Measurements from ENCODE around the gene TMEM132C.

Gene TMEM132C

DNA sequence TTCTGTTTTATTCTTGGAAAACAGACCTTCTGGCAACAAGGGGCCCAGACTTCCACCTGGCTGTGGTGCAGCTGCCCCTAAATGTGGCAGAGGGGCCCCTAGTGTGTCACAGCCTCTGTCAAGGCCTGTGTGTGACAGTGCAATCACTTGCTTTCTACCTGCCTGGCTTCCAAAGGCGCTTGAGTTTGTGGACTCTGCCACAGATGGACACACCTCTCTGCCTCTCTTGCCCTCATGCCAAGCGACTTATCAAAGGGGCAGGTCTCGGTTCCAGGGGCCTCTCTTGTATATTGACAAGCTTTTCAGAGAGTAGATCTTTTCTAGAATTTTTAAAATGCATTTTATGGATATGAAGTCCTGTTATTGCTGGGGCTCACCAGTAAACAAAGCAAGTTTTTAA, 339.6 kb downstream of the TMEM132C start:
- POLR2A ChIA-PET = no interaction called here

GRCh38 chr12:128606970-128607369, 340.0 kb downstream of the TMEM132C start:
- ChIA-PET CTCF (no interaction called here), POLR2A (no interaction called here)
- no peak for DNase-seq (ENCODE audit: extremely low spot score)
- TF ChIP-seq FOXM1 (IDR thresholded peaks at IDR 0.05; ENCODE audit: borderline replicate concordance) = no peak
- no peak for TF ChIP-seq ARNT (IDR thresholded peaks at IDR 0.05)
- no peak for TF ChIP-seq BHLHE40 (IDR thresholded peaks at IDR 0.05; ENCODE audit: borderline replicate concordance)
- TF ChIP-seq FOXA1 (IDR thresholded peaks at IDR 0.05) = no peak
- no peak for TF ChIP-seq SUZ12 (IDR thresholded peaks at IDR 0.05)
- no peak for TF ChIP-seq LEF1 (IDR thresholded peaks at IDR 0.05; ENCODE audit: borderline replicate concordance)
- TF ChIP-seq, protein P1, sequence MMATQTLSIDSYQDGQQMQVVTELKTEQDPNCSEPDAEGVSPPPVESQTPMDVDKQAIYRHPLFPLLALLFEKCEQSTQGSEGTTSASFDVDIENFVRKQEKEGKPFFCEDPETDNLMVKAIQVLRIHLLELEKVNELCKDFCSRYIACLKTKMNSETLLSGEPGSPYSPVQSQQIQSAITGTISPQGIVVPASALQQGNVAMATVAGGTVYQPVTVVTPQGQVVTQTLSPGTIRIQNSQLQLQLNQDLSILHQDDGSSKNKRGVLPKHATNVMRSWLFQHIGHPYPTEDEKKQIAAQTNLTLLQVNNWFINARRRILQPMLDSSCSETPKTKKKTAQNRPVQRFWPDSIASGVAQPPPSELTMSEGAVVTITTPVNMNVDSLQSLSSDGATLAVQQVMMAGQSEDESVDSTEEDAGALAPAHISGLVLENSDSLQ (IDR thresholded peaks at IDR 0.05) = no peak
- no peak for TF ChIP-seq L3MBTL2 (conservative IDR thresholded peaks at IDR 0.05)
- TF ChIP-seq CTBP1 (IDR thresholded peaks at IDR 0.05; ENCODE audit: borderline replicate concordance) = no peak
- no peak for TF ChIP-seq HDGF (IDR thresholded peaks at IDR 0.05; ENCODE audit: borderline replicate concordance)
- TF ChIP-seq NFRKB (IDR thresholded peaks at IDR 0.05) = no peak
- no peak for TF ChIP-seq TARDBP (IDR thresholded peaks at IDR 0.05)
- TF ChIP-seq SP1 (IDR thresholded peaks at IDR 0.05) = no peak
- TF ChIP-seq ZNF384 (IDR thresholded peaks at IDR 0.05) = no peak
- TF ChIP-seq FOXK2 (IDR thresholded peaks at IDR 0.05) = no peak

More for the DNA sequence above, 339.6 kb downstream of the TMEM132C start:
- CTCF ChIA-PET = no interaction called here
- DNase-seq (ENCODE audit: extremely low spot score) = no peak
- TF ChIP-seq HDGF (IDR thresholded peaks at IDR 0.05; ENCODE audit: borderline replicate concordance) (no peak), ARNT (IDR thresholded peaks at IDR 0.05) (no peak), FOXM1 (IDR thresholded peaks at IDR 0.05; ENCODE audit: borderline replicate concordance) (no peak), NFRKB (IDR thresholded peaks at IDR 0.05) (no peak), SP1 (IDR thresholded peaks at IDR 0.05) (no peak)

DNA sequence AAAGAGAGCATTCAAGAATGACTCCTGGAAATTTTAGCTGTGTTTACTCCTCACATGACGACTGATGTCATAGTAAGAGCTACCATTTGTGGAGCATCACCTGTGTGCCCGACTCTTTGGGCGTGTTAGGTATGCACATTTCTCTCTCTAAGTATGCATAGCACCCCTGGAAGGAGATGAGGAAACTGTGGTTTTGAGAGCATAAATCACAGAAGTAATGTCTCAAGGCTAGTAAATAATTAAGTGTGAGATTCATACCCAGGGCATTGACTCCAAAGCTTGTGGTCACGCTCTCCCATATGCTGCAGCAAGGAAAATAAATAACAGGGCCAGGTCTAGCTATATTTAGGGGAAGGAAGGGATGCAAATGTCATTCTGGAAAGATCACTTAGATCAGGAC, 340.7 kb downstream of the TMEM132C start:
- TF ChIP-seq CTBP1 (IDR thresholded peaks at IDR 0.05; ENCODE audit: borderline replicate concordance) (no peak), SUZ12 (IDR thresholded peaks at IDR 0.05) (no peak), SP1 (IDR thresholded peaks at IDR 0.05) (no peak), FOXA1 (IDR thresholded peaks at IDR 0.05) (no peak), ZNF384 (IDR thresholded peaks at IDR 0.05) (no peak), NFRKB (IDR thresholded peaks at IDR 0.05) (no peak), ARNT (IDR thresholded peaks at IDR 0.05) (no peak)
- TF ChIP-seq, protein P1 (IDR thresholded peaks at IDR 0.05) = no peak
- POLR2A ChIA-PET = no interaction called here
- DNase-seq (ENCODE audit: extremely low spot score) = no peak
- CTCF ChIA-PET = no interaction called here

- ChIA-PET POLR2A (no interaction called here), CTCF (no interaction called here)
- no peak for DNase-seq (ENCODE audit: extremely low spot score)
- TF ChIP-seq, protein P1 (IDR thresholded peaks at IDR 0.05) = no peak
- TF ChIP-seq HDGF (IDR thresholded peaks at IDR 0.05; ENCODE audit: borderline replicate concordance) (no peak), CTBP1 (IDR thresholded peaks at IDR 0.05; ENCODE audit: borderline replicate concordance) (no peak), NFRKB (IDR thresholded peaks at IDR 0.05) (no peak), ARNT (IDR thresholded peaks at IDR 0.05) (no peak), TARDBP (IDR thresholded peaks at IDR 0.05) (no peak), SP1 (IDR thresholded peaks at IDR 0.05) (no peak), L3MBTL2 (conservative IDR thresholded peaks at IDR 0.05) (no peak), ELF4 (IDR thresholded peaks at IDR 0.05) (no peak), LEF1 (IDR thresholded peaks at IDR 0.05; ENCODE audit: borderline replicate concordance) (no peak), SUZ12 (IDR thresholded peaks at IDR 0.05) (no peak), FOXA1 (IDR thresholded peaks at IDR 0.05) (no peak), FOXK2 (IDR thresholded peaks at IDR 0.05) (no peak), BHLHE40 (IDR thresholded peaks at IDR 0.05; ENCODE audit: borderline replicate concordance) (no peak), ZNF384 (IDR thresholded peaks at IDR 0.05) (no peak), FOXM1 (IDR thresholded peaks at IDR 0.05; ENCODE audit: borderline replicate concordance) (no peak)
These were observed 342.9 kb downstream of the TMEM132C start for GRCh38 chr12:128609861-128610260.

DNA sequence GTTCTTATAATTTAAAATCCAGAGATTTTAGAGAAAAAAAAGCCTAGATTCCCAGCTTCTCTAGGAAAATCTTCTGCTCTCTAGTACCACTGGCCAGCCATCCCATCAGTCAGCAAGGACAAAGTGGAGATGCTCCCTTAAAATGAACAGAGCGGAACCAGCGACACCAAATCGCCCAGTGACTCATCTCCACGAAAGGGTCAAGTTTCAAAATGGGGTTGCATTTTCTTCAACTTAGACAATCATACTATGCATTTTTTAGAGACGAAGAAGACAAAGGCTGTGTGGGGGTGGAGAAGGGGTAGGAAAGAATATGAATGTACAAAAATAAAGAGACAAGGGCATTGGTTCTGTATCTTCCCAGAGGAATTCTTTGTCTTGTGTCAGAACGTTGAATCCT, 344.8 kb downstream of the TMEM132C start:
- CTCF ChIA-PET = no interaction called here
- no peak for DNase-seq (ENCODE audit: extremely low spot score)
- POLR2A ChIA-PET = no interaction called here
- TF ChIP-seq SUZ12 (IDR thresholded peaks at IDR 0.05) = no peak
- no peak for TF ChIP-seq SP1 (IDR thresholded peaks at IDR 0.05)
- TF ChIP-seq FOXM1 (IDR thresholded peaks at IDR 0.05; ENCODE audit: borderline replicate concordance) = no peak
- no peak for TF ChIP-seq ELF4 (IDR thresholded peaks at IDR 0.05)
- no peak for TF ChIP-seq HDGF (IDR thresholded peaks at IDR 0.05; ENCODE audit: borderline replicate concordance)
- no peak for TF ChIP-seq CTBP1 (IDR thresholded peaks at IDR 0.05; ENCODE audit: borderline replicate concordance)
- TF ChIP-seq BHLHE40 (IDR thresholded peaks at IDR 0.05; ENCODE audit: borderline replicate concordance) = no peak
- TF ChIP-seq, protein P1 (IDR thresholded peaks at IDR 0.05) = no peak
- no peak for TF ChIP-seq FOXA1 (IDR thresholded peaks at IDR 0.05)
- TF ChIP-seq ARNT (IDR thresholded peaks at IDR 0.05) = no peak
- no peak for TF ChIP-seq NFRKB (IDR thresholded peaks at IDR 0.05)
- TF ChIP-seq ZNF384 (IDR thresholded peaks at IDR 0.05) = no peak
- no peak for TF ChIP-seq LEF1 (IDR thresholded peaks at IDR 0.05; ENCODE audit: borderline replicate concordance)
- TF ChIP-seq L3MBTL2 (conservative IDR thresholded peaks at IDR 0.05) = no peak
- TF ChIP-seq FOXK2 (IDR thresholded peaks at IDR 0.05) = no peak
- no peak for TF ChIP-seq TARDBP (IDR thresholded peaks at IDR 0.05)
